GM06990 (cell line): Measurements from ENCODE around the gene SETDB1.

ENCODE experiments used
- DNase-seq: peaks from one replicate; pipeline ENCODE4 v3.0.0-alpha.2; 2011; ENCODE audit not compliant: insufficient read length; ENCODE audit errors: extremely low read depth
- H3K27me3 ChIP-seq: replicated peaks from 2 replicates; pipeline ENCODE4 v1.6.0; 2011; ENCODE audit warnings: low read length; ENCODE audit not compliant: control insufficient read depth, insufficient read depth
- H3K36me3 ChIP-seq: 2 replicates; pipeline ENCODE4 v1.5.1; 2011; ENCODE audit warnings: low read length; ENCODE audit not compliant: control insufficient read depth, insufficient read depth
- H3K4me3 ChIP-seq: replicated peaks from 2 replicates; pipeline ENCODE4 v1.5.1; 2011; ENCODE audit warnings: low read depth, mild to moderate bottlenecking, control low read depth, low read length
- TF ChIP-seq, protein P1 (sequence below): IDR thresholded peaks from 2 replicates; pipeline ENCODE4 v1.5.1; 2011; ENCODE audit warnings: low read length, control low read depth, mild to moderate bottlenecking, inconsistent platforms; ENCODE audit not compliant: insufficient read depth, poor library complexity, severe bottlenecking

Gene SETDB1

DNA sequence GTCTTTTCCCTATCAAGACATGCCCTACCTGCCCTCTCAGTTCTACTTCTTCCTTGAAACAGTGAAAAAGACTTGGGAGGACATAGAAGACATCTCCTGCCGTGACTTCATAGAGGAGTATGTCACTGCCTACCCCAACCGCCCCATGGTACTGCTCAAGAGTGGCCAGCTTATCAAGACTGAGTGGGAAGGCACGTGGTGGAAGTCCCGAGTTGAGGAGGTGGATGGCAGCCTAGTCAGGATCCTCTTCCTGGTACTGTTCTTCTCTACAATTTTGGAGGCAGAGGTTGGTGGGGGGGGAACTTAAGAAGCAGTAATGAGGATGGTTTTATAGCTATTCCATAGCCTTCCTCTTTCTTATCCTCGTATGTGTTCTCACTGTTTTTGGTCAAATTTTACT, 18.7 kb downstream of the SETDB1 start:
- TF ChIP-seq, protein P1, sequence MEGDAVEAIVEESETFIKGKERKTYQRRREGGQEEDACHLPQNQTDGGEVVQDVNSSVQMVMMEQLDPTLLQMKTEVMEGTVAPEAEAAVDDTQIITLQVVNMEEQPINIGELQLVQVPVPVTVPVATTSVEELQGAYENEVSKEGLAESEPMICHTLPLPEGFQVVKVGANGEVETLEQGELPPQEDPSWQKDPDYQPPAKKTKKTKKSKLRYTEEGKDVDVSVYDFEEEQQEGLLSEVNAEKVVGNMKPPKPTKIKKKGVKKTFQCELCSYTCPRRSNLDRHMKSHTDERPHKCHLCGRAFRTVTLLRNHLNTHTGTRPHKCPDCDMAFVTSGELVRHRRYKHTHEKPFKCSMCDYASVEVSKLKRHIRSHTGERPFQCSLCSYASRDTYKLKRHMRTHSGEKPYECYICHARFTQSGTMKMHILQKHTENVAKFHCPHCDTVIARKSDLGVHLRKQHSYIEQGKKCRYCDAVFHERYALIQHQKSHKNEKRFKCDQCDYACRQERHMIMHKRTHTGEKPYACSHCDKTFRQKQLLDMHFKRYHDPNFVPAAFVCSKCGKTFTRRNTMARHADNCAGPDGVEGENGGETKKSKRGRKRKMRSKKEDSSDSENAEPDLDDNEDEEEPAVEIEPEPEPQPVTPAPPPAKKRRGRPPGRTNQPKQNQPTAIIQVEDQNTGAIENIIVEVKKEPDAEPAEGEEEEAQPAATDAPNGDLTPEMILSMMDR = no peak
- no peak overlapping the region for H3K4me3 ChIP-seq

DNA sequence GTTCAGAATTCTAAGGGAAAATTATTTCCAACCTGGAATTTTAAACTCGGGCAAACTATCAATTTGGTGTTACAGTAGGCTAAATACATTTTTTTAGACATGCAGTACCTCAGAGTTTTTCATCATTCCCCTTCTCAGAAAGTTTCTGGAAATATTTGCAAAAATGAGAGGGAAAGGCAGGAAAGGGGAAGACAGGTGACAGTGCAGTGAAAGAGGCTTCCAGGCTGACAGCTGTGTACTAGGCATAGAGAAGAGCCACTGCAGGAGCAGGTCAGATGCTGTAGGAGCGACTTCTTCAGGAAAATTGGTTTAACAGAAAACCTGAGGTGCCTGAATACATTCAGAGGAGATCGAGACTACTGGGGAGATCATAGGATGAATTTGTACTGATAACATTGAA, 28.5 kb downstream of the SETDB1 start:
- Histone ChIP-seq H3K27me3 (no peaks in the 10 kb centered on the region), H3K4me3 (no peak overlapping the region), H3K36me3 (peaks cover 16% of the 10 kb centered on the region)
- TF ChIP-seq, protein P1 = no peak
- no peak for DNase-seq

More for the DNA sequence above, 18.7 kb downstream of the SETDB1 start:
- no peak for DNase-seq
- no peaks in the 10 kb centered on the region for H3K27me3 ChIP-seq
- H3K36me3 ChIP-seq = peaks cover 22% of the 10 kb centered on the region

DNA sequence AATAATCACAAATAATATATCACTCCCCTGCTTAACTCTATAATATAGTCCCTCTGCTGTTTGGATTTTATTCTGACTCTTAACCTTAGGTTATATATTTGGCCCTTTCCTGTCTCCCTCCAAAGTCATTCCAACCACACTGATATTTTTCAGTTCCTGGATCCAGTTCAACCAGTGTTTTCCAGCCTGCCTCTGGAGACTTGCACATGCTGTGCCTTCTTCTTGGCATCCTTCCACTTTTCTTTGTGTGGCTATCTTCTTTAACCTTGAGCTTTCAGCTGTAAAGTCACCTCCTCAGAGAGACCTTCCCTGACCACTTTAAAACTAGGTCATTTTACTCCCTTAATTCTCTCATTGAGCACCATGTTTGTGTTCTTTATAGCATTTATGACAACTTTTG, 29.1 kb downstream of the SETDB1 start:
- Histone ChIP-seq H3K27me3 (no peaks in the 10 kb centered on the region), H3K36me3 (peaks cover 14% of the 10 kb centered on the region), H3K4me3 (no peak overlapping the region)
- no peak for DNase-seq
- TF ChIP-seq, protein P1 = no peak

DNA sequence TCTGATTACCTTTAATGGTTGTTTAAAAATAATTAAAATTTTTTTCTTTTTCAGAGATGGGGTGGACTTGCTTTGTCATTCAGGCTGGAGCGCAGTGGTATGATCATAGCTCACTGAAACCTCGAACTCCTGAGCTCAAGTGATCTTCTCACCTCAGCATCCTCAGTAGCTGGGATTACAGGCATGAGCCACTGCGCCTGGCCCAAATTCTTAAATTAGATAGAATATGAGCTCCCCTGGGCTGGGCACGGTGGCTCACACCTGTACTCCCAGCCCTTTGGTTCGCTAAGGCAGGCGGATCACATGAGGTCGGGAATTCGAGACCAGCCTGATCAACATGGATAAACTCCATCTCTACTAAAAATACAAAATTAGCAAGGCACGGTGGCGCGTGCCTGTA, 31.5 kb downstream of the SETDB1 start:
- peaks cover 11% of the 10 kb centered on the region for H3K36me3 ChIP-seq
- TF ChIP-seq, protein P1 = no peak
- H3K4me3 ChIP-seq = no peak overlapping the region
- DNase-seq = no peak
- H3K27me3 ChIP-seq = no peaks in the 10 kb centered on the region

DNA sequence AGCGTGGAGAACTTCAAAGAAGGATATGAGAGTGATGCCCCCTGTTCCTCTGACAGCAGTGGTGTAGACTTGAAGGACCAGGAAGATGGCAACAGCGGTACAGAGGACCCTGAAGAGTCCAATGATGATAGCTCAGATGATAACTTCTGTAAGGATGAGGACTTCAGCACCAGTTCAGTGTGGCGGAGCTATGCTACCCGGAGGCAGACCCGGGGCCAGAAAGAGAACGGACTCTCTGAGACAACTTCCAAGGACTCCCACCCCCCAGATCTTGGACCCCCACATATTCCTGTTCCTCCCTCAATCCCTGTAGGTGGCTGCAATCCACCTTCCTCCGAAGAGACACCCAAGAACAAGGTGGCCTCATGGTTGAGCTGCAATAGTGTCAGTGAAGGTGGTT, 34.5 kb downstream of the SETDB1 start:
- H3K36me3 ChIP-seq = peaks cover 25% of the 10 kb centered on the region
- no peak for DNase-seq
- TF ChIP-seq, protein P1 = no peak
- H3K27me3 ChIP-seq = no peaks in the 10 kb centered on the region
- H3K4me3 ChIP-seq = no peak overlapping the region

DNA sequence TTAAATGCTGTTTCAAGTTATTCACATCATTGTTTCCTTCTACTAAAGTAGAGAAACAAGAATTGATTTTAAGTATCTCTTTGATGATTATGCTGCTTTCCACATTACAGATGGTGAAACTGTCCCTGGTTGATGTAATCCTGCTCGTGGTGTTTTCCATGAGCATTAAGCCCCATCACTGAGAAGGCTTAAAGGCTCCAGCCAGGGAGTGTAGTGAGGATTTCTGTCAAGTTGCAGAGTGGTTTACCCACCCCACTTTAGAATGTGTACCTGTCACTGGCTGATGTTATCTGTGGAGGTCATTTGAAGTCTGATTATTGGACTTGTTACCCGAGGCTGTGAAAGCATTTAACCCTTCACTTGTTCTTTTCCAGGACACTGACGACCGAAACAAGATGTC, 35.6 kb downstream of the SETDB1 start:
- H3K27me3 ChIP-seq = no peaks in the 10 kb centered on the region
- no peak overlapping the region for H3K4me3 ChIP-seq
- DNase-seq = no peak
- H3K36me3 ChIP-seq = peaks cover 35% of the 10 kb centered on the region
- TF ChIP-seq, protein P1 = no peak
